Measurements from ENCODE around the gene KCNQ4. TPM values are rescaled to one million over a fixed set of nuclear protein-coding genes. Genes with fewer than 3 reads are reported as not detected.

The KCNQ4 gene
- total and polyA plus RNA-seq, 2 of the 13 experiments (the other 11 are each of a cell fraction or from before 2014, with no cell fraction given) = 0.02 to 0.09 TPM

- TF ChIP-seq KLF12 (CRISPR knock-in tag; IDR thresholded peaks at IDR 0.05; ENCODE audit: borderline replicate concordance) (peak; percentile 68), HNF1B (CRISPR knock-in tag; IDR thresholded peaks at IDR 0.05) (peak; percentile 57; the same call in 1 of the 2 replicates), ZBTB43 (CRISPR knock-in tag; conservative IDR thresholded peaks at IDR 0.05) (0 out of 2 replicates have a peak, but pooled peaks have one; percentile 43), ZNF891 (CRISPR knock-in tag; IDR thresholded peaks at IDR 0.05) (peak; percentile 23; the same call in 1 of the 2 replicates), SOX6 (IDR thresholded peaks at IDR 0.05) (no peak), SOX6 (CRISPR knock-in tag; IDR thresholded peaks at IDR 0.05) (peak; percentile 55), MTF2 (CRISPR knock-in tag; IDR thresholded peaks at IDR 0.05; ENCODE audit: borderline replicate concordance) (0 out of 2 replicates have a peak, but pooled peaks have one; percentile 39), ZNF160 (CRISPR knock-in tag; IDR thresholded peaks at IDR 0.05) (0 out of 2 replicates have a peak, but pooled peaks have one; percentile 23), ZNF747 (CRISPR knock-in tag; IDR thresholded peaks at IDR 0.05; ENCODE audit: borderline replicate concordance) (peak; percentile 42; the same call in 1 of the 2 replicates)
- TF ChIP-seq, protein P1, sequence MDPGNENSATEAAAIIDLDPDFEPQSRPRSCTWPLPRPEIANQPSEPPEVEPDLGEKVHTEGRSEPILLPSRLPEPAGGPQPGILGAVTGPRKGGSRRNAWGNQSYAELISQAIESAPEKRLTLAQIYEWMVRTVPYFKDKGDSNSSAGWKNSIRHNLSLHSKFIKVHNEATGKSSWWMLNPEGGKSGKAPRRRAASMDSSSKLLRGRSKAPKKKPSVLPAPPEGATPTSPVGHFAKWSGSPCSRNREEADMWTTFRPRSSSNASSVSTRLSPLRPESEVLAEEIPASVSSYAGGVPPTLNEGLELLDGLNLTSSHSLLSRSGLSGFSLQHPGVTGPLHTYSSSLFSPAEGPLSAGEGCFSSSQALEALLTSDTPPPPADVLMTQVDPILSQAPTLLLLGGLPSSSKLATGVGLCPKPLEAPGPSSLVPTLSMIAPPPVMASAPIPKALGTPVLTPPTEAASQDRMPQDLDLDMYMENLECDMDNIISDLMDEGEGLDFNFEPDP (CRISPR knock-in tag; conservative IDR thresholded peaks at IDR 0.05) = no peak
These were observed 78.6 kb downstream of the KCNQ4 start, which contains the start of gene CITED4 (continued) for GRCh38 chr1:40862008-40862863.

Data from HepG2 (cell line).